ENCODE data around the gene C8G. TPM values are rescaled to one million over a fixed set of nuclear protein-coding genes. Genes with fewer than 3 reads are reported as not detected.

Gene C8G
- total and polyA plus RNA-seq, 2 of the 13 experiments (the other 11 are each of a cell fraction or from before 2014, with no cell fraction given), result 4.9 to 12.8 TPM

- no peak for TF ChIP-seq ZBTB40 (IDR thresholded peaks at IDR 0.05)
- TF ChIP-seq ZBTB40 (CRISPR knock-in tag; IDR thresholded peaks at IDR 0.05), result peak; percentile 72; the same call in 1 of the 2 replicates
- TF ChIP-seq ERF (CRISPR knock-in tag; IDR thresholded peaks at IDR 0.05), result peak; percentile 84
- TF ChIP-seq ZHX2 (IDR thresholded peaks at IDR 0.05; ENCODE audit: low read depth), result no peak
- TF ChIP-seq ZHX2 (CRISPR knock-in tag; IDR thresholded peaks at IDR 0.05; ENCODE audit: borderline replicate concordance), result peak; percentile 13; the same call in 1 of the 2 replicates
- no peak for TF ChIP-seq TEF (CRISPR knock-in tag; IDR thresholded peaks at IDR 0.05)
- peak; percentile 63 for TF ChIP-seq PHF5A (CRISPR knock-in tag; IDR thresholded peaks at IDR 0.05; ENCODE audit: low read depth, unreplicated experiment)
- peak; percentile 98; the same call in 1 of the 2 replicates for TF ChIP-seq GTF3A (CRISPR knock-in tag; conservative IDR thresholded peaks at IDR 0.05)
- TF ChIP-seq ZNF501 (CRISPR knock-in tag; IDR thresholded peaks at IDR 0.05), result peak; percentile 84
- TF ChIP-seq ELF1 (CRISPR knock-in tag; IDR thresholded peaks at IDR 0.05), result 0 out of 2 replicates have a peak, but pooled peaks have one; percentile 11
- peak; percentile 49; the same call in 1 of the 2 replicates for TF ChIP-seq MYC (CRISPR knock-in tag; IDR thresholded peaks at IDR 0.05; ENCODE audit: borderline replicate concordance)
Measured at GRCh38 chr9:136944519-136945332, at the start of gene C8G, which contains the start of gene FBXW5 (continued).
